Glutamatergic neuron (in vitro differentiated cells): Measurements from ENCODE around the gene NDUFC2. TPM values are rescaled to one million over a fixed set of nuclear protein-coding genes. Genes with fewer than 3 reads are reported as not detected.

Experiments
- DNase-seq: peaks from one replicate; pipeline ENCODE4 v3.0.0; 2022
- H3K27ac Mint-ChIP-seq: one replicate; pipeline ENCODE4 v1.8.0; 2020; ENCODE audit warnings: mild to moderate bottlenecking, mixed read lengths, inconsistent platforms; ENCODE audit not compliant: unreplicated experiment
- H3K27me3 Mint-ChIP-seq: one replicate; pipeline ENCODE4 v1.8.0; 2020; ENCODE audit warnings: mild to moderate bottlenecking, moderate library complexity, mixed read lengths, inconsistent platforms; ENCODE audit not compliant: unreplicated experiment
- H3K36me3 Mint-ChIP-seq: one replicate; pipeline ENCODE4 v1.8.0; 2020; ENCODE audit warnings: mild to moderate bottlenecking, mixed read lengths, inconsistent platforms; ENCODE audit not compliant: unreplicated experiment
- H3K4me1 Mint-ChIP-seq: one replicate; pipeline ENCODE4 v1.8.0; 2020; ENCODE audit warnings: mild to moderate bottlenecking, low read depth, mixed read lengths, inconsistent platforms; ENCODE audit not compliant: unreplicated experiment
- H3K4me3 Mint-ChIP-seq: one replicate; pipeline ENCODE4 v1.8.0; 2020; ENCODE audit warnings: mild to moderate bottlenecking, mixed read lengths, inconsistent platforms; ENCODE audit not compliant: unreplicated experiment
- H3K9me3 Mint-ChIP-seq: one replicate; pipeline ENCODE4 v1.8.0; 2020; ENCODE audit warnings: mild to moderate bottlenecking, moderate library complexity, mixed read lengths, inconsistent platforms; ENCODE audit not compliant: unreplicated experiment
- CTCF ChIP-seq: fragments of 200-600 bp; sonication (generic); IDR thresholded peaks from one replicate; pipeline ENCODE4 v1.5.0; 2021; ENCODE audit not compliant: partially characterized antibody, unreplicated experiment
- long read RNA-seq: library from polyadenylated mRNA; unstranded; transcript quantifications from one replicate; pipeline ENCODE4 v2.0.0, GENCODE V29; 2020; ENCODE audit not compliant: unreplicated experiment
- total RNA-seq: library from RNA; stranded (reverse); fragmentation: NEBNext Ultra II Directional; extraction: Animal tissue kit (Norgen Biotek cat#: 25700); gene quantifications from one replicate; pipeline ENCODE4 v1.2.1, GENCODE V29; 2021; ENCODE audit not compliant: unreplicated experiment

NDUFC2 gene
- 221 TPM for total RNA-seq
- long read RNA-seq, transcript NDUFC2-201 (3 exons, 2,518 nt) = major isoform, 179 of 187 reads
- long read RNA-seq, partial matches to known transcripts = 0 of 187 reads
- long read RNA-seq, other reads (novel, unspliced or antisense) = 5 of 187 reads

DNA sequence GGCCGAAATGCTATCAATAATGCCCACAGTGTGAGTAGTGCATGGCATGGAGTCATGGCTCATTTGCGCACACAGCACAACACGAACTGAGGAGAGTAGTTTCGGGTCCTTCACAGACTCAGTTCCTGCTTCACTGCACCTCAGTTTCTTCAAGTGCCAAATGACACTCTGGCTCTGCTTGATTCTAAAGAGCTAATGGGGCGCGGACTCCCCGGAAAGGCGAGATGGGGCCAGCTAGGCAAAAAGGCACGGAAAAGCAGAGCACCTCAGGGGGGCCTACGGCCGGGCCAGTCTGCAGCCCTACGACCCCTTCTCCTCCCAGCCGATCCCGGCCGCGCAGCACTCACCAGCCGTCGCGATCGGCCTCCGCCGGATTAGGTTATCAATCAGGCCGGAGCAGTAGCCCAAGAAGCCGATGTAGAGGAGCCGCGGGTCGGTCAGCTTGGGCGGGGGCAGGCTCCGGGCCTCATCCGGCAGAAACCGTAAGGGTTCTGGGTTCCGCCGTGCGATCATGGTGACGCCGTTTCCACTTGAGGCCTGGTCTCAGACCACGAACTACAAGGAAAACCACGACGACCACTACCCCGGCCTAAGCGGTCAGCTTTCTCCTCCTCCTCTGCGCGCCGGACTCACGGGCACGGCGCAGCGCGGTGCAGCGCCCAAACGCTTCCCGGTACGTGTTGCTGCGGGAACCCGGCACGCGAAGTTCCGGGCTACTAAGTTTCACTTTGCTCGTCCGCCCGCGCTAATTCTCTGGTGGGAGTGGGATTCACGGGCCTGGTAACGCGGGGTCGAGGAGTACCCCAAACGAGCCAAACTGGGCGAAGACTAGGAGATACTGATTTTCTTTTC lies at the start of gene NDUFC2:
NDUFC2 (minus strand) TSS at position 631 of the 852 bp plus-strand sequence; CDS start at position 513, 118 bp downstream.
- Mint-ChIP-seq H3K4me1 (peaks cover 19% of the 10 kb centered on the region), H3K9me3 (peaks cover 7% of the 10 kb centered on the region), H3K27ac (peak within 1 kb of the TSS; percentile 90), H3K4me3 (peak within 1 kb of the TSS; percentile 97), H3K27me3 (peaks cover 3% of the 10 kb centered on the region), H3K36me3 (no peaks in the 10 kb centered on the region)
- TF ChIP-seq CTCF = no peak
- peak; percentile 80 for DNase-seq

DNA sequence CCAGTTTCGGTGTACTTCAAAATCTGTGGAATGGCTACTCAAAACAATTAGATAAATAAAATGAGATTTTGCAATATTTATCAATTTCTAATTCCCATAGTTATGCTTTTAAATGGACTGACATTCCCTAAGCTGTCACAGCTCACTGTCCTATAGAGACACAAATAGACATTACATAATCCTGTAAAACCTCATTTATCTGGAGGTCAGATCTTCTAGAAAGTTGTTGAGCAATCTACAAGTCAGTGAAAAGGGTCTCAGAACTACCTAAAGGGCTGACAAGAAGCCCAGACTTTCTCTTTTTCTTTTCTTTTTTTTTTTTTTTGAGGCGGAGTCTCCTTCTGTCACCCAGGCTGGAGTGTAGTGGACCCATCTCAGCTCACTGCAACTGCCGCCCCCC lies 47.7 kb upstream of the NDUFC2 start:
- DNase-seq = no peak
- no peaks in the 10 kb centered on the region for H3K36me3 Mint-ChIP-seq
- no peak overlapping the region for H3K4me3 Mint-ChIP-seq
- H3K9me3 Mint-ChIP-seq = peaks cover 3% of the 10 kb centered on the region
- H3K27me3 Mint-ChIP-seq = no peaks in the 10 kb centered on the region
- H3K4me1 Mint-ChIP-seq = no peaks in the 10 kb centered on the region
- TF ChIP-seq CTCF = no peak
- H3K27ac Mint-ChIP-seq = no peak overlapping the region

DNA sequence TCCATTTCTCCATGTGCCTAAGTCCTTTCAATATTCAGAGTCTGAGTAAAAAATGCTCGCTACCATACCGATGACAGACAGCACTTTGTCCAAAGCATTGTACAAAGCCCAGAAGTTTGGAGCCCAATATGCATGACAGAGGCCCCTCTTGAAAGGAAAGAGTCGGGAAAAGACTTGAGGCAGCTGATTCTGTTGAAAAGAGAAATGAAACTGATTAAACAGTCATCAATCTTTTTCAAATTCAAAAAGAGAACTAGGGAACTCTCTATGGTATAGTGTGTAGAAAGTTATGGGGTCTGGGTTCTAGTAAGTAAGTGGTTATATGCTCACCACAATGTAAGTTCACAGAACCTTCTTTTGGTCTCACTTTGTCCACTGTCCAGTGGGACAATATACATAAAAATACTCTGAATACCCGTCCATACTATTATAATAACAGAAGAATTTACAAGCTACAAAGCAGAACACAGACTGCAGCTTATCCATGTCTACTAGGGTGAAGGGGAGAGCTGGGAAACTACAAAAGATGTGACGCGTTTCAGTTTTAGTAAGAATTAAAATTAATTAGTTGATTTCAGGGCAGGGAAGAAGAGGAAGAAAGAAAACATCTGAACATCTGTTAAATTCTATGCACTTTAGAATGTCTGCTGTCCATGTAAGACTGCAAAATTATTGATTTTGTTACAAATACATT lies 33.1 kb upstream of the NDUFC2 start:
- no peak for TF ChIP-seq CTCF
- Mint-ChIP-seq H3K4me1 (peaks cover 27% of the 10 kb centered on the region), H3K4me3 (no peak overlapping the region), H3K27me3 (peaks cover 5% of the 10 kb centered on the region), H3K36me3 (no peaks in the 10 kb centered on the region), H3K27ac (peak overlapping the region; percentile 53), H3K9me3 (peaks cover 8% of the 10 kb centered on the region)
- no peak for DNase-seq

GRCh38 chr11:78111298-78111697 lies 31.6 kb upstream of the NDUFC2 start:
- Mint-ChIP-seq H3K27ac (no peak overlapping the region), H3K36me3 (no peaks in the 10 kb centered on the region), H3K27me3 (peaks cover 5% of the 10 kb centered on the region), H3K4me1 (peaks cover 30% of the 10 kb centered on the region), H3K4me3 (no peak overlapping the region), H3K9me3 (peaks cover 8% of the 10 kb centered on the region)
- TF ChIP-seq CTCF = no peak
- DNase-seq = no peak

DNA sequence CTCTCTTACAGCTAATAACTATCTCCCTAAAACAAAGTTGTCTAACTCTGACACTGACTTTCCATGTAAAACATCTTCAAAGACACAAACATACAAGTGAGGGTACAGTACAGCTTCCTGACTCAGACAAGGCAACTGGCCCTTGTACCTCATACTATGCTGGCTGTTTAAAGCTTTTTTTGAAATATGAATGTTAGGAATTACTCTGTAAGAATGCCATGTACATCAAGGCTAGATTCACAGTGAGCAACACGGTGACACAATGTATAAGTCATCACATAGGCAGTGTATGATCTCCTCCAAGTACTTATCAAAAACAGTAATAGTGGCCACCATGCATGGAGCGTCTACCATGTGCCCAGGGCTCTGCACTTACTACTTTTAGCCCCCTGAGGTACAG lies 31.2 kb upstream of the NDUFC2 start:
- Mint-ChIP-seq H3K9me3 (peaks cover 8% of the 10 kb centered on the region), H3K4me1 (peaks cover 30% of the 10 kb centered on the region), H3K36me3 (no peaks in the 10 kb centered on the region), H3K4me3 (no peak overlapping the region), H3K27me3 (peaks cover 5% of the 10 kb centered on the region), H3K27ac (peak overlapping the region; percentile 59)
- no peak for TF ChIP-seq CTCF
- no peak for DNase-seq
